Stimulated activated CD4-positive, alpha-beta T cell treated with anti-CD3 and anti-CD28 coated beads, Interleukin-4, amount 100 ng/mL, for 24 hours (primary cell): Measurements from ENCODE around the gene GDAP1L1.
"Not testable (repeated sequence)": the region's sequence is repeated elsewhere in the genome, so short reads cannot be mapped to it uniquely, and the experiment has no call there.

Source experiments
- DNase-seq: peaks from one replicate; pipeline ENCODE4 v3.0.0-alpha.2; 2020

GDAP1L1 gene

GRCh38 chr20:44256961-44257360 lies 9.9 kb downstream of the GDAP1L1 start:
- DNase-seq, result no peak

- DNase-seq, result no peak
Measured at GRCh38 chr20:44258226-44258890, 11.2 kb downstream of the GDAP1L1 start.

DNA sequence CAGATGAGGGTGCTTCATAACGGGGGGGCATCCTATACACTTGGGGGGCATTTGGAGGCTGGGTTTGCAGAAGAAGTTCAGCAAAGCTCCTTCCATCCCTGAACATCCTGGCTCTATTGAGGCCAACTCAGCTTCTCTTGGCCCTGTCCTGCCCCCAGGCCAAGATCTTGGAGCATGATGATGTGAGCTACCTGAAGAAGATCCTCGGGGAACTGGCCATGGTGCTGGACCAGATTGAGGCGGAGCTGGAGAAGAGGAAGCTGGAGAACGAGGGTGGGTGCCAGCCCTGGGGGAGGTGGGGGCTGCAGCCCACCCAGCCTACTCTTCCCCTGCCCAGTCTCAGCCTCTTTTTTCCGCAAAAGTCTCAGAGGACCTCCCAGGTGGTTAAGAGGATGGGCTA lies 17.2 kb downstream of the GDAP1L1 start:
- DNase-seq, result no peak

DNA sequence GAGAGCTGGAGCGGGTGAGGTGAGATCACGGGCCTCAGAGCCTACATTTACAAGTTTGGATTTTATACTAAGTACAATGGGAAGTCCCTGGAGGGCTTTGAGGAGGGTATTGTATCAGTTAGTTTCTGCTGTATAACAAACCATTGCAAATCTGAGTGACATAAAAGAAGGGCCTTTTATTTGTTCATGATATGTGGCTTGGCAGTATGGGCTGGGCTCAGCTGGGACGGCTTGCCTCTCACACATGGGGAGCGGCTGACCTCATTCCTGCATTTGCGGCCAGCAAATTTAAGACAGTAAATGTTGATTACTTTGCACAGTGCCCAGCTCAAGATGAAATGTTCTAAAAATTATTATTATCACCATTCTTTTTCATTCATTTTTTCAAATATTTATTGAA lies 21.7 kb downstream of the GDAP1L1 start:
- DNase-seq, result no peak

DNA sequence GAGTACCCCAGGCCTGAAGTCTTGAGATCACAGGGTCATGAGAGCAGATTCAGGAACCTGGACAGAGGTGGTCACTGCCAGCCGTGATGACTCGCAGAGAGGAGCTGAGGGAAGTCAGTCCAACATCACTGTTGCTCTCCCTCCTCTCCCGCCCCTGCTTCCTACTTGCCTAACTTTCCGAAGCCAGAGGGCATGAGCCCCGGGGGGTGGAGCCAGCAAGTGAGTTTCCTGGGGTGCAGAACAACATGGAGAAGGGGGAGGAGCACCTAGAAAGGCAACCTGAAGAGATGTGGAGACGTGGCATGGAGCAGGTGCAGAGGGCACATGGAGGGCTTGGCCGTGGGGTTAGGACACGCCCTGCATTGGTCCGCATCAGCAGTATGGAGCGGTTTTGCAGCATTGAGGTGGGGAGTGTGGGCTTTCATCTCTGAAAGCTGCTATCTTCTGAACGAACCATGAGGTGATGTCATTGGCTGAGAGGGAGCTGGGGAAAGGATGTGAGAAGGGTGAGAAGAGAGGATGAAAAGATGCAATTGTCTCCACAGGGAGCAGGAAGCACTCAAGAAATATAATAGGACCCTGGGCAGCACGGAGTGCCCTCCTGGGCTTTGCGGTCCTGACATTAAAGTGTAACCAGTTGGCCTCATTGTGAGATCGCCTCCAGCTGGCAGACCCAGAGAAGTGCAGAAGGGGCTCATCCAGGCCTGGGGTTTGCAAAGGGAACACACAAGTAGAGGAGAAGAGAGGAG lies 25.0 kb downstream of the GDAP1L1 start:
- no peak for DNase-seq

DNA sequence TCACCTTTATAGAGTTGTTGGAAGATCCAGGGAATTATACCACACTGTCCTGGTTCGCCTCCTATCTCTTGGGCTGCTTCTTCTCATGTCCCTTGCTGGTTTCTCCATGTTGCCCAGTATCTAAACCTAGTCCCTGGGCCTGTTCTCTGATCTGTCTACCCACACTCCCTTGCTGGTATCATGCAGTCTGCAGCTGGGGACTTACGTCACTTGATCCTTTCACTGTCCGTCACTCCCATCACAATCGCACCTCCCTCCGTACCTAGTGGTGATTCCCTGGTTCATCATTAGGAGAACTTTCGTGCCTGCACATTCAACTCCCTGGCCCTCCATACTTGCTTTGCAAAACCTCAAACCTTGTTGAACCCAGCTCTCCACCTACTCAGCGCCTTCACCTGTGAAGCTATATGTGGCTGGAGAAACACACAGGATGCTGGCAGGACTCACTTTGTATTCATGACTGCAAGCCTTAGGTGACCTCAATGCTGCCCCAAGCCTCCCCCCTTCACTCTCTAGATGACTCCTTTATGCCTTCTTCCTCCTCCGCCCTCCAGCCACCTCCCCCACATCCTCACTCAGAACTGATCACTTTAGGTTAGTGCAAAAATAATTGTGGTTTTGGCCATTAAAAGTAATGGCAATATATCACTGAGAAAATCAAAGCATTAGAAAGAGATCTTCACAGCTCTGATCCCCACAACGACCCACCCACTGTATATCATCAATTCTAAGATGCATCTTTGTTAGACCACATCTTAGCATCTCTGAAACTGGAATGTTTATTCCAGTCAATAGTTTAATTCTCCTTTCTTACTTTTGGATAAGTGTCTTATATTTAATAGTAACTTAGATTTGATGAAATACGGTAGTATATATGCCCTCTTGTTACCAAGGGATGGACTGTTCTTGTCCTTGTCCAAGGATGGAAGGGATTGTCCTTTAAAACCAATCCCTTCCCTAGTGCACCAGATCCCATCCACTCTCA lies 26.4 kb downstream of the GDAP1L1 start:
- no peak for DNase-seq

DNA sequence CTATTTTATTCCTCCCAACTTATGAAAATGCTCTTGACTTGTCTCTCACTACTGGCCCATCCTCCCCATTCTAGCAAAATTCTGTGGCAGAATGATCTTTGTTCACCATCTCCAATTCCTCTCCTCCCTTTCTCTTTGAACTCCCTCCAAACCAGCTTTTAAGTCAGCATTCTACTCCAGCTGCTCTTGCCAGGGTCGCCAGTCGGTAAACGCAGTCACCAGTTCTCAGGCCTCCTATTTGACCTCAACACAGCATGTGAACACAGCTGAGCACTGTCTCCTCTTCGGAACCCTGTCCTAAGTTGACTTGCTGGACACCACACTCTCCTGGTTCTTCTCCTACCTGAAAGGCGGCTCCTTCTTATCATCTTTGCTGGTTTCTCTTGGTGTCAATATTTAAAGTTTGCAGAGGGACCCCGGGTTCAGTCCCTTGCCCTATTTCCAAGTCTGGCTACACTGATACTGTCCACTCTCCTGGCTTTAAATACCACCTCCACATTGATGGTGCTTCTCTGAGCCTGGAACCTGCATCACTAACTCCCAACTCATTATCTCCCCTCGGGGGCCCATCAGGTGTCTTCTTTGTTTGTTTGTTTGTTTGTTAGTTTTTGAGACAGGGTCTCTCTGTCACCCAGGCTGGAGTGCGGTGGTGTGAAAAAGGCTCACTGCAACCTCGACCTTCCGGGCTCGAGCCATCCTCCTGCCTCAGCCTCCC lies 27.4 kb downstream of the GDAP1L1 start:
- DNase-seq, result no peak

DNA sequence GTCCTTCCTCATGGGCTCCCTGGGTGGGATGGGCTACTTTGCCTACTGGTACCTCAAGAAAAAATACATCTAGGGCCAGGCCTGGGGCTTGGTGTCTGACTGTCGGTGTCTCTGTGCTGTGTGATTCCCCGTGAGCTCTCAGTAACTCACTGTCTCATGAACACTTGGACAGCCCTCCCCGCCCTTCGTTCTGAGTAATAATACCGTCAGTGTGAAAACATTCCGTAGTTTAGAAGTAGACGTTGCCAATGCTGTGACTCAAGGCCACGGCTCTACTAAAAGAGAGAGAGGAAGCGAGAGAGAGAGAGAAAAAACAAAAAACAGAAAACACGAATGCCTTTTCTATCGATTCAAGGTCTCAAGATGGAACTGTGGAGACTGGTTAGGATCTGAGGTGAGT lies 32.1 kb downstream of the GDAP1L1 start:
- DNase-seq, result no peak

GRCh38 chr20:44280387-44280786 lies 33.3 kb downstream of the GDAP1L1 start:
- no peak for DNase-seq

GRCh38 chr20:44282192-44282591 lies 35.1 kb downstream of the GDAP1L1 start:
- no peak for DNase-seq

DNA sequence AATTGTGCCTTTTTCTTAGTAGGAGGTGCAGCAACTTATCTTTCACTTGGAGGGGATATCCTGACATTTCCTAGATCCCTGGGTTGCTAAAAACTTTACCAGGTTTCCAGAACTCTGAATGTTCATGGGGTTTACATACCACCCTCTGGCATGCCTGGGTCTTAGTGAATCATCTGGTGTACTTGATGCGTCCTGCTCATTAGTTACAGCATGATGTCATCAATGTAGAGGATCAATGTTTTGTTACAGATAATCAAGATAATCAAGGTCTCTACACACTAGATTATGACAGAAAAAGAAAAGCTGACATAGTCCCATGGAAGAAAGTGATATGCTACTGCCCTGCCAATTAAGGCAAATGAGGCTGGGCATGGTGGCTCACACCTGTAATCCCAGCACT lies 36.9 kb downstream of the GDAP1L1 start:
- no peak for DNase-seq

DNA sequence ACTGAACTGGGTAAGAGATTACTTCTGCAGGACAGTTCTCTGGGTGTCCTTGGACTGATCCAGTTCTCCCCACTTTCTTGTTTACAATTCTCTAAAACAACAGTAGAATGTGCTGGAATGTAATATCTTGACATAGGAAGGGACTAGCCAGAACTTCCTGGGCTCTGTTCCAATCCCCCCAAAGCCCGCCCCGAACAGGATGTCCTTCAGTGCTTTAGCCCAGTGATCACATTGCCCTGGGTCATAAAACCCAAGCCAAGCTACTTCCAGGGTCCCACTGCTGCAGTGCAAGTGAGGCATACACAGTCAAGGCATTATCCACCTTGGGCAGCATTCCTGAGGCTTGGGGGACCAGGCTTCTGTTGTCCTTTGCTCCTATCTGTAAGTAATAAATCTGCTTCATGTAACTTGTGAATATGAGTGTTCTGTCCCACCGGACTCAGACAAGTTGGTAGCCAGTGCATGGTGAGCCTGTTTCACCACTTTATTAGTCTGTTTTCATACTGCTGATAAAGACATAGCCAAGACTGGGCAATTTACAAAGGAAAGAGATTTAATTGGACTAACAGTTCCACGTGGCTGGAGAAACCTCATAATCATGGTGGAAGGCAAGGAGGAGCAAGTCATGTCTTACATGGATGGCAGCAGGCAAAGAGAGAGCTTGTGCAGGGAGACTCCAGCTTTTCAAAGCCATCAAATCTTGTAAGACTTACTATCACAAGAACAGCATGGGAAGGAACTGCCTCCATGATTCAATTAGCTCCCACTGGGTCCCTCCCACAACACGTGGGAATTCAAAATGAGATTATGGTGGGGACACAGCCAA lies 40.4 kb downstream of the GDAP1L1 start:
- no peak for DNase-seq

DNA sequence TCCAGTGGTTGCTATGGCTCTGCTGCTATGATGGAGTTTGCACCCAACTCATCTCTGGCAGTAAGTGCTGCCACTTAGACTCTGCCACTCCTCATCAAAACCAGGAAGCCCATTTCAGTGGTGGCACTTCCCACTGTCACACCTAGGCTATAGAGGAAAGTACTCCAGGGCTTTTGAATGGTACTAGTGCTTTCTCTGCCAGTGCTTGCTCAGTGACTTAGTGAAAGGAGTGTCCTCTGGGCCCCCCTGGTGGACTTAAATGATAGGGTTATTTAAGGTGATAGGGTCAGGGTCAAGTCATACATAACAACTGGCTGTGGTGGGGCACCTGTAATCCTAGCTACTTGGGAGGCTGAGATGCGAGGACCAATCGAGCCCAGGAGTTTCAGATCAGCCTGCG lies 41.1 kb downstream of the GDAP1L1 start:
- no peak for DNase-seq

DNA sequence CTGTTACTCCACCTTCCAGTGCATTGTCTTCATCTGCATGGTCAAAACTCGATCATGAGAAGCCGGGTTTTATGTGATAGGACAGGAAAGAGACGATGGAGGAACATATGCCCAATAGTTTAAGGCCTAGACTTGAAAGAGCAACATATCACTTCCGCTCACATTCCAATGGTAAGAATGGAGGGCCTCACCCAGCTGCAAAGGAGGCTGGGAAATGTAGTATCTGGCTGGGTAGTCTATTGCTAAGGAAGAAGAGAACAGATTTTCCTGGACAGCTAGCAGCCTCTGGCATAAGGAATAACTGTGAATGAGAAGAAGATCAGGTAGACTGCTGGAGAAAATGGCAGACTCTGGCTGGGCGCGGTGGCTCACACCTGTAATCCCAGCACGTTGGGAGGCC lies 44.6 kb downstream of the GDAP1L1 start:
- DNase-seq, result no peak

DNA sequence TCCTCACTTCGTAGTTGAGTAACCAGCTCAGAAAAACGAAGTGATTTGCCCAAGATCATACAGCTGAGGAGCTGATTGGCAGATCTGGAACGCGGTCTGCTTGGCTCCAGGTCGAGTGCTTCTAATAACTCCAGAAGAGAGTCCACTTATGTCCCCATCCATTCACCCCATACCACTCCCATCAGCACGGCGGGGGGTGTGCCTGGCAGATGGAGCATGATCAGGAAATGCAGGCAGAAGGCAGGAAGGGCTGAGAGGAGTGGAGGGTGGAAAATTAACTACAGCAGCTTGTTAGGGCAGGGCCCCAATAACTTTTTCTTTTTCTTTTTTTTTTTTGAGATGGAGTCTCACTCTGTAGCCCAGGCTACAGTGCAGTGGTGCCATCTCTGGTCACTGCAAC lies 48.9 kb downstream of the GDAP1L1 start:
- DNase-seq, result no peak

DNA sequence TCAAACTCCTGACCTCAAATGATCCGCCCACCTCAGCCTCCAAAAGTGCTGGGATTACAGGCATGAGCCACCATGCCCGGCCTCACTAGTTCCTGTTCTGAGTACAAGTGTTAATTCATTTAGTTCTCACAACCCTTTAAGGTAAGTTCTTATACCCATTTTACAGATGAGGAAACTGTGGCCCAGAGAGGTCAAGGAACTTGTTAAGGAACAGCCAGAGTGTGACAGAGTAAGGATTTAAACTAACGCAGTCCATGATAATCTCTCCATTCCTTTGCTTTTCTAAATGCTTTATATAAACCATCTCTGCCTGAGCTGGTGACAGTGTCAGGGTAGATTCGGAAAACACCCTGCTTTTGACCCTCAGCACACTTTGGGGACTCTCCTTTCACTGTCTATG lies 50.6 kb downstream of the GDAP1L1 start:
- no peak for DNase-seq

DNA sequence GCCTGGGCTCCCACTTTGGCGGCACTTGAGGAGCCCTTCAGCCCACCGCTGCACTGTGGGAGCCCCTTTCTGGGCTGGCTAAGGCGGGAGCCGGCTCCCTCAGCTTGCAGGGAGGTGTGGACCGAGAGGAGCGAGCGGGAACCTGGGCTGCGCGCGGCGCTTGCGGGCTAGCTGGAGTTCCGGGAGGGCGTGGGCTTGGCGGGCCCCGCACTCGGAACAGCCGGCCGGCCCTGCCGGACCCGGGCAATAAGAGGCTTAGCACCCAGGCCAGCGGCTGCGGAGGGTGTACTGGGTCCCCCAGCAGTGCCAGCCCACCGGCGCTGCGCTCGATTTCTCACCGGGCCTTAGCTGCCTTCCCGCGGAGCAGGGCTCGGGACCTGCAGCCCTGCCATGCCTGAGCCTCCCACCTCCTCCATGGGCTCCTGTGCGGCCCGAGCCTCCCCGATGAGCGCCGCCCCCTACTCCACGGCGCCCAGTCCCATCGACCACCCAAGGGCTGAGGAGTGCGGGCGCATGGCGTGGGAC lies 52.0 kb downstream of the GDAP1L1 start:
- not testable (repeated sequence) for DNase-seq

DNA sequence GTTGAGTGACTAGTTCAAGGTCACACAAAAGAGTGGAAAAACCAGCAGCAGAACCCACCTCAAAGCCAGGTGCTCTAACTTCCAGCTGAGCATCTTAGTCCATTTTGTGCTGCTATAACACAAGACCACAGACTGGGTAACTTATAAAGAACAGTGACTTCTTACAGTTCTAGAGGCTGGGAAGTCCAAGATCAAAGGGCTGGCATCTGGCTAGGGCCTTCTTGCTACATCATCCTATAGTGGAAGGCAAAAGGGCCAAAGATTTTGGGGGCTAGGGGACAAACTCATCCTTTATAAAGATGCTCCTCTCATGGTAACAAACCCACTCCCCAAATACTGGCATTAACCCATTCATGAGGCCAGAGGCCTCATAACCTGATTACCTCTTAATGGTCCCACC lies 54.2 kb downstream of the GDAP1L1 start:
- no peak for DNase-seq

DNA sequence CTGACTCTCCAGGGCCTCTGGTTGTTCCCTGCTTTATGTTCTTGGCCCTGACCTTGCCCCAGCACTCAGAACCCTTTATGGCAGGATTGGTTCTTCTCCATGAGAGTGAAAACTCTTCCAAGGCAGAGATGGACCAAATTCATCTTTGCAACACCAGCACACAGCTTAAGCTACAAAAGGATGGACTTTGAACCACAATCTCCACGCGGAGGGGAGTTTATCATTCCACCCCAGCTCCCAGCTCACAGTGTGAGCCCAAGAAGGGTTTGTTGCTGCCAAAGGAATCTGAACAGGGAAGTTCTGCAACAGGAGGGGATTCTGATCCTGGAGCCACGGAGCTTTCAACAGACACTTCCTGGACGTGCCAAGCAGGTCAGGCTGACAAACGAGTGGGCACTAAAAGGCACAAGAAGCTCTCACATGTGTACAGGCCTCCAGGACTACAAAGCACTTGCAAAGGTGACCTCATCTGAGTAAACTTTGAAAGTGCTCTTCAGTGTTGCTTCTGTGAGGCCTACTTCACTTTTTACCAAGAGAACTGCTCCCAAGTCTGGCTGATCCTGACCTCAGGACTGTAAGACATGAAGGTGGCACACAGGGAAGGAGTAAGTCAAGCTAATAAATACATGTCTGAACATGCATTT lies 55.0 kb downstream of the GDAP1L1 start:
- no peak for DNase-seq

- DNase-seq, result no peak
Measured at GRCh38 chr20:44302736-44303135, 55.6 kb downstream of the GDAP1L1 start.

DNA sequence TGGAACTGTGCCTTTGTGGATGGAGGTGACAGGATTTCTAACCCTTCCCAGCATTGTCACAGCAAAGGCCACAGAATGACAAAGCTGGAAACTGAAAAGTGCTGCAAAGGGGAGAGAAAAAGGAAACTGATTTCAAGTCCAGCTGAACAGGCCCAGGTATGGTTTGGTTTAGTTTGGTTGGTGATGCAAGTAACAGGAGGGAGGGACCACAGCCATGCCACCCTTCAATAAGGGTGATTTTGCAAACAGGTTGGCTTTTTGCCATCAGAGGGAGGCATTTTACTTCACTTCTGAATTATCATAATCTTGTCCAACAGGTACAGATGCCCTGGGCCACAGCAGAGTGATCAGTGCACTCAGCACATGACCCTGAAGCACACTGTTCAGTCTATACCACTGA lies 57.3 kb downstream of the GDAP1L1 start:
- DNase-seq, result no peak
